Esophagus muscularis mucosa (tissue), 3 donors: ENCODE results near the gene TMEM150A.

Experiments used
- EP300 ChIP-seq: sonication (generic); formaldehyde crosslinking; IDR thresholded peaks from one replicate; pipeline ENCODE4 v1.6.1; 2017; ENCODE audit warnings: antibody characterized with exemption
- TF ChIP-seq, protein P1 (sequence below), 3 experiments: fragments of 200-600 bp in 2 of 3; fragments of 450-650 bp in 1 of 3; sonication (generic) in 2 of 3; IDR thresholded peaks; one replicate each; pipeline ENCODE4 v1.5.1; 2017 to 2019; ENCODE audit warnings: antibody characterized with exemption in 3 of 3, mild to moderate bottlenecking in 2 of 3, moderate library complexity in 1 of 3

DNA sequence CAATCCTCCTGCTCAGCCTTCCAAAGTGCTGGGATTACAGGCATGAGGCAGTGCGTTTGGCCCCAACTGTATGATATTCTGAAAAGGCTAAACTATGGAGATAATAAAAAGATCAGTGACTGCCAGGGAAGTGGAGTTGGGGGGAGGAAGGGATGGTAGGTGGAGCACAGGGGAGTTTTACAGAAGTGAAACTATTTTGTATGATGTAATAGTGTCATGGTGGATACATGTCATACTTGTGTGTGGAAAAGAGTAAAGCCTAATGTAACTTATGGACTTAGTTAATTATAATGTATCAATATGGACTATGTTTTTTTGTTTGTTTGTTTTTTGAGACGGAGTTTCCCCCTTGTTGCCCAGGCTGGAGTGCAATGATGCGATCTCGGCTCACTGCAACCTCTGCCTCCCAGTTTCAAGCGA, 38.3 kb downstream of the TMEM150A start:
- TF ChIP-seq, protein P1, sequence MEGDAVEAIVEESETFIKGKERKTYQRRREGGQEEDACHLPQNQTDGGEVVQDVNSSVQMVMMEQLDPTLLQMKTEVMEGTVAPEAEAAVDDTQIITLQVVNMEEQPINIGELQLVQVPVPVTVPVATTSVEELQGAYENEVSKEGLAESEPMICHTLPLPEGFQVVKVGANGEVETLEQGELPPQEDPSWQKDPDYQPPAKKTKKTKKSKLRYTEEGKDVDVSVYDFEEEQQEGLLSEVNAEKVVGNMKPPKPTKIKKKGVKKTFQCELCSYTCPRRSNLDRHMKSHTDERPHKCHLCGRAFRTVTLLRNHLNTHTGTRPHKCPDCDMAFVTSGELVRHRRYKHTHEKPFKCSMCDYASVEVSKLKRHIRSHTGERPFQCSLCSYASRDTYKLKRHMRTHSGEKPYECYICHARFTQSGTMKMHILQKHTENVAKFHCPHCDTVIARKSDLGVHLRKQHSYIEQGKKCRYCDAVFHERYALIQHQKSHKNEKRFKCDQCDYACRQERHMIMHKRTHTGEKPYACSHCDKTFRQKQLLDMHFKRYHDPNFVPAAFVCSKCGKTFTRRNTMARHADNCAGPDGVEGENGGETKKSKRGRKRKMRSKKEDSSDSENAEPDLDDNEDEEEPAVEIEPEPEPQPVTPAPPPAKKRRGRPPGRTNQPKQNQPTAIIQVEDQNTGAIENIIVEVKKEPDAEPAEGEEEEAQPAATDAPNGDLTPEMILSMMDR (IDR thresholded peaks at IDR 0.05) = no peak
- TF ChIP-seq EP300 = no peak
